Right atrium auricular region (tissue), 2 donors: ENCODE data around the gene SMURF2. TPM values are rescaled to one million over a fixed set of nuclear protein-coding genes. Genes with fewer than 3 reads are reported as not detected.

Experiments
- DNase-seq: peaks from one replicate; pipeline ENCODE4 v3.0.0-alpha.2; 2019; ENCODE audit warnings: low spot score
- H3K27ac ChIP-seq, 2 donors: fragments of 200-600 bp; sonication (generic); 1 replicate in 1 of 2; 2 replicates in 1 of 2; pipeline ENCODE4 v1.5.1; 2016 to 2019
- H3K27me3 ChIP-seq, 2 donors: fragments of 200-600 bp; sonication (generic); one replicate each; pipeline versions ENCODE4 v1.5.1 to v1.6.0; 2017 to 2019
- H3K36me3 ChIP-seq: fragments of 200-600 bp; sonication (generic); one replicate; pipeline ENCODE4 v1.5.1; 2016
- H3K4me1 ChIP-seq, 2 donors: fragments of 200-600 bp; sonication (generic); one replicate each; pipeline versions ENCODE4 v1.5.1 to v1.6.0; 2017 to 2019
- H3K4me3 ChIP-seq, 2 donors: fragments of 200-600 bp; sonication (generic); 1 replicate in 1 of 2; 2 replicates in 1 of 2; pipeline ENCODE4 v1.5.1; 2017 to 2019; ENCODE audit warnings: mild to moderate bottlenecking in 1 of 2, moderate library complexity in 1 of 2
- H3K9me3 ChIP-seq, 2 donors: fragments of 200-600 bp; sonication (generic); one replicate each; pipeline ENCODE4 v1.5.1; 2019
- CTCF ChIP-seq, 2 donors: fragments of 200-600 bp; sonication (generic); IDR thresholded peaks; one replicate each; pipeline ENCODE4 v1.5.1; 2019; ENCODE audit warnings: antibody characterized with exemption in 2 of 2
- microRNA-seq, 2 donors: library from miRNA; unstranded; fragments of <30 nt; microRNA quantifications; one replicate each; pipeline ENCODE4, GENCODE V29; 2016 to 2017; ENCODE audit warnings: borderline number of aligned reads in 2 of 2, borderline replicate concordance in 1 of 2
- total RNA-seq, 2 donors: library from RNA; depleted of rRNA; stranded (reverse); fragments of >200 nt; gene quantifications; one replicate each; pipeline ENCODE4 v1.1.0, GENCODE V29; 2016

SMURF2 gene
- total RNA-seq, 2 donors from 2014 or later: 12.6 to 15.3 TPM

GRCh38 chr17:64496786-64497564 lies 165.1 kb downstream of the SMURF2 start, which contains the start of gene POLG2:
POLG2 (minus strand) TSS chr17:64497054; CDS start chr17:64496968, 86 bp downstream.
- peak; percentile 93 for DNase-seq
- peak; percentile 22 to 57 for TF ChIP-seq CTCF (IDR thresholded peaks at IDR 0.05)

GRCh38 chr17:64496348-64496785 lies 165.7 kb downstream of the SMURF2 start:
- H3K9me3 ChIP-seq: no peaks in the 10 kb centered on the region
- no peak for TF ChIP-seq CTCF (IDR thresholded peaks at IDR 0.05)
- H3K27me3 ChIP-seq: no peaks in the 10 kb centered on the region
- no peak for DNase-seq
- H3K27ac ChIP-seq: peak overlapping the region; percentile 81 to 83
- peak overlapping the region; percentile 71 to 73 for H3K4me3 ChIP-seq
- peaks cover 0 to 48% of the 10 kb centered on the region in 2 donors for H3K4me1 ChIP-seq
- H3K36me3 ChIP-seq: peaks cover 49% of the 10 kb centered on the region

More at GRCh38 chr17:64496786-64497564, 165.1 kb downstream of the SMURF2 start, which contains the start of gene POLG2:
- no peaks in the 10 kb centered on the region for H3K27me3 ChIP-seq
- peaks cover 55% of the 10 kb centered on the region for H3K36me3 ChIP-seq
- H3K9me3 ChIP-seq: no peaks in the 10 kb centered on the region
- peak within 1 kb of the TSS; percentile 71 to 73 for H3K4me3 ChIP-seq
- H3K27ac ChIP-seq: peak within 1 kb of the TSS; percentile 81 to 83
- peaks cover 0 to 54% of the 10 kb centered on the region in 2 donors for H3K4me1 ChIP-seq

Small RNA genes lying within 50 kb of the gene (microRNA-seq; reads per million reads assigned to microRNA genes)
- 6.4 to 7.1 reads per million in 2 donors for gene MIR3064
- 0 reads per million in 2 donors for gene MIR5047

Other genes with a start within 250 kb of the SMURF2 start
- 1 to 10 TPM; 2.4 to 5.0 TPM for gene MILR1, start 213.2 kb downstream of the SMURF2 start, total RNA-seq
- 1 to 10 TPM; 2.7 to 3.3 TPM for gene POLG2, start 165.3 kb downstream of the SMURF2 start, total RNA-seq
- 100 to 1,000 TPM; 215 to 620 TPM for gene DDX5, start 156.0 kb downstream of the SMURF2 start, total RNA-seq
- gene CEP95, start 155.3 kb downstream of the SMURF2 start, total RNA-seq: 10 to 100 TPM; 15.8 to 19.9 TPM